ENCODE data around the gene MICA. TPM values are rescaled to one million over a fixed set of nuclear protein-coding genes. Genes with fewer than 3 reads are reported as not detected.
A peak's percentile ranks its signal among the peaks of the same experiment; 100 is the strongest.

The MICA gene
- total and polyA plus RNA-seq, 4 donors, result 3.2 to 9.1 (median 4.2) TPM

DNA sequence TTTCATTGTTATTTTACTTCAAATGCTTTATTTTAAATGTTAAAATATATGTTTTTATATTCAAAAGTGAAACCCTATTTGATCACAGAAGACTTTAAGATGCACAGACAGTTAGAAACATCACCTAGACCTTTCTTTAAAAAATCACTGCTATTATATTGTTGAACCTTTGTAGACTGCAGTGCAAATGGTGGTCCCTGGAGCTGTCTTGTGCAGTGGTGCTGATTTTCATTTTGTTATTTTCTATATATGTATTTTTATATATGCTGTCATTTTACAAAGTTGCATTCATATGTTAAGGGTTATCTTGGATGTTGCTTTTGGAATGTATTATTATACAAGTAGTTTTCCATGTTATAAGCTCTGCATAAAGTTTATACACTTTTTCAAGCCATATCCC, 27.7 kb upstream of the MICA start (continued):
- TF ChIP-seq, protein P1, sequence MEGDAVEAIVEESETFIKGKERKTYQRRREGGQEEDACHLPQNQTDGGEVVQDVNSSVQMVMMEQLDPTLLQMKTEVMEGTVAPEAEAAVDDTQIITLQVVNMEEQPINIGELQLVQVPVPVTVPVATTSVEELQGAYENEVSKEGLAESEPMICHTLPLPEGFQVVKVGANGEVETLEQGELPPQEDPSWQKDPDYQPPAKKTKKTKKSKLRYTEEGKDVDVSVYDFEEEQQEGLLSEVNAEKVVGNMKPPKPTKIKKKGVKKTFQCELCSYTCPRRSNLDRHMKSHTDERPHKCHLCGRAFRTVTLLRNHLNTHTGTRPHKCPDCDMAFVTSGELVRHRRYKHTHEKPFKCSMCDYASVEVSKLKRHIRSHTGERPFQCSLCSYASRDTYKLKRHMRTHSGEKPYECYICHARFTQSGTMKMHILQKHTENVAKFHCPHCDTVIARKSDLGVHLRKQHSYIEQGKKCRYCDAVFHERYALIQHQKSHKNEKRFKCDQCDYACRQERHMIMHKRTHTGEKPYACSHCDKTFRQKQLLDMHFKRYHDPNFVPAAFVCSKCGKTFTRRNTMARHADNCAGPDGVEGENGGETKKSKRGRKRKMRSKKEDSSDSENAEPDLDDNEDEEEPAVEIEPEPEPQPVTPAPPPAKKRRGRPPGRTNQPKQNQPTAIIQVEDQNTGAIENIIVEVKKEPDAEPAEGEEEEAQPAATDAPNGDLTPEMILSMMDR (IDR thresholded peaks at IDR 0.05; ENCODE audit: low read depth, low read length, missing input control), result no peak

DNA sequence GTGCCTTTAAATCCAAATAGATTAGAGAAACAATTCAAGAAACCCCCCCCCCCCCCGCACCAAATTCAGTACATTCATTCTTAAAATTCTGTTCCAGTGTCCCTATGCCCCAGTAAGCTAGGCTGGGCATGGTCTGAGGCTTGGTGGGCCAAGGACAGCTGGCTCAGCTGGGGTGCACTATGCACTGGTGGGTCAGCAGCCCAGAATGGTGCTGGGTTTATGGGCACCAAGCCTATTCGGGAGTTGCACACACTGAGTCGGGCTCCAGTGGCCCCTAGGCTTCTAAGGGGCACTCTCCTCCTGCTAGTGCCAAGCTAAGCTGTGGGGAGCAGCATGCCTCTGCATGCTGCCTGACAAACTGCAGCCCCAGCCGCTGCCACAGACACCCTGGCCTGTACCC, 26.4 kb upstream of the MICA start:
- DNase-seq (ENCODE audit: low spot score), result no peak
- no peak overlapping the region for H3K27ac ChIP-seq (ENCODE audit: low read depth in 1 of 2, low read length in 2 of 2)
- 32% methylated on average over 4 of the region's 4 CpGs for WGBS

DNA sequence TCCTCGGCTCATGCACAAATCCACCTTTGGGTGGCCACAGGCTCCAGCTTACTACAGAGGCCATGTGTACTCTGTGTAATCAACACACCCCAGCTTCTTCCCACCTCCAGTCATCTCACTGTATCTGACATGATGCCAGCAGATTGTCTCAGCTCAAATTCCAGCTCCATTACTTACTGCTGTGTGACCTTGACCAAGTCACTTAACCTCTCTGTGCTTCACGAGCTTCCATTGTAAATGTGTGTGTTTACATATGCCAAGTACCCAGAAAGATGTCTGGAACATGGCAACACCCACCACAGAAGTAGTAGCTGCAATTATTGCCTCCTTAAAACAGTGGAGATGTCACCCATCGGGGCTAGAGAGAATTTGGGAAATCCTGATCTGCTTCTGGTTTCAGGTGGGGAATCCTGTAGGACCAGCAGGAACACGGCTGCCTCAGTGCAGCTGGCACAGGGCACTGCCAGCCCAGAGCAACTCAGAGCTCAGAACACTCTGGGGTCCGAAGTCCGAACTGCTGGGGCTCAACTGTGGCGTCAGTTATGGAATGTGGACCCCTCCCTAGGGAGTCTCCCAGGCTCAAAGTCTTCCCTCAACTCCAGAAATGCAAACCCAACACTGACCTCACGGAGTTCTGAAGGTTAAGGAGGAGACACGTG, 25.2 kb upstream of the MICA start:
- Histone ChIP-seq H3K9me3 (ENCODE audit: control insufficient read depth in 4 of 4, low read length in 3 of 4) (no peaks in the 10 kb centered on the region), H3K36me3 (ENCODE audit: control insufficient read depth in 4 of 4, insufficient read depth in 3 of 4, low read depth in 1 of 4, low read length in 3 of 4) (no peaks in the 10 kb centered on the region), H3K9ac (ENCODE audit: low read depth in 1 of 2, low read length in 2 of 2) (no peak overlapping the region), H3K4me1 (ENCODE audit: control insufficient read depth in 4 of 4, insufficient read depth in 4 of 4, low read length in 3 of 4) (no peaks in the 10 kb centered on the region), H3K4me3 (ENCODE audit: low read depth in 1 of 3, low read length in 3 of 3) (no peak overlapping the region), H3K27ac (ENCODE audit: low read depth in 1 of 2, low read length in 2 of 2) (no peak overlapping the region), H3K27me3 (ENCODE audit: control insufficient read depth in 4 of 4, insufficient read depth in 4 of 4, low read length in 3 of 4) (no peaks in the 10 kb centered on the region)
- no peak for TF ChIP-seq NR2F2 (IDR thresholded peaks at IDR 0.05)
- TF ChIP-seq HNF4A (conservative IDR thresholded peaks at IDR 0.05), result peak in 1 of 2 donors; percentile 8
- no peak for DNase-seq (ENCODE audit: low spot score)
- WGBS, result 43% methylated on average over 9 of the region's 9 CpGs

More for the DNA sequence above, 26.4 kb upstream of the MICA start:
- Histone ChIP-seq H3K9ac (ENCODE audit: low read depth in 1 of 2, low read length in 2 of 2) (no peak overlapping the region), H3K4me3 (ENCODE audit: low read depth in 1 of 3, low read length in 3 of 3) (no peak overlapping the region), H3K36me3 (ENCODE audit: control insufficient read depth in 4 of 4, insufficient read depth in 3 of 4, low read depth in 1 of 4, low read length in 3 of 4) (no peaks in the 10 kb centered on the region), H3K27me3 (ENCODE audit: control insufficient read depth in 4 of 4, insufficient read depth in 4 of 4, low read length in 3 of 4) (no peaks in the 10 kb centered on the region), H3K9me3 (ENCODE audit: control insufficient read depth in 4 of 4, low read length in 3 of 4) (no peaks in the 10 kb centered on the region), H3K4me1 (ENCODE audit: control insufficient read depth in 4 of 4, insufficient read depth in 4 of 4, low read length in 3 of 4) (no peaks in the 10 kb centered on the region)
- no peak for TF ChIP-seq FOXA1 (IDR thresholded peaks at IDR 0.05)
- TF ChIP-seq, protein P2, sequence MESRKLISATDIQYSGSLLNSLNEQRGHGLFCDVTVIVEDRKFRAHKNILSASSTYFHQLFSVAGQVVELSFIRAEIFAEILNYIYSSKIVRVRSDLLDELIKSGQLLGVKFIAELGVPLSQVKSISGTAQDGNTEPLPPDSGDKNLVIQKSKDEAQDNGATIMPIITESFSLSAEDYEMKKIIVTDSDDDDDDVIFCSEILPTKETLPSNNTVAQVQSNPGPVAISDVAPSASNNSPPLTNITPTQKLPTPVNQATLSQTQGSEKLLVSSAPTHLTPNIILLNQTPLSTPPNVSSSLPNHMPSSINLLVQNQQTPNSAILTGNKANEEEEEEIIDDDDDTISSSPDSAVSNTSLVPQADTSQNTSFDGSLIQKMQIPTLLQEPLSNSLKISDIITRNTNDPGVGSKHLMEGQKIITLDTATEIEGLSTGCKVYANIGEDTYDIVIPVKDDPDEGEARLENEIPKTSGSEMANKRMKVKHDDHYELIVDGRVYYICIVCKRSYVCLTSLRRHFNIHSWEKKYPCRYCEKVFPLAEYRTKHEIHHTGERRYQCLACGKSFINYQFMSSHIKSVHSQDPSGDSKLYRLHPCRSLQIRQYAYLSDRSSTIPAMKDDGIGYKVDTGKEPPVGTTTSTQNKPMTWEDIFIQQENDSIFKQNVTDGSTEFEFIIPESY (IDR thresholded peaks at IDR 0.05), result no peak
- no peak for TF ChIP-seq FOXA2 (IDR thresholded peaks at IDR 0.05)
- no peak for TF ChIP-seq RXRA (IDR thresholded peaks at IDR 0.05)

DNA sequence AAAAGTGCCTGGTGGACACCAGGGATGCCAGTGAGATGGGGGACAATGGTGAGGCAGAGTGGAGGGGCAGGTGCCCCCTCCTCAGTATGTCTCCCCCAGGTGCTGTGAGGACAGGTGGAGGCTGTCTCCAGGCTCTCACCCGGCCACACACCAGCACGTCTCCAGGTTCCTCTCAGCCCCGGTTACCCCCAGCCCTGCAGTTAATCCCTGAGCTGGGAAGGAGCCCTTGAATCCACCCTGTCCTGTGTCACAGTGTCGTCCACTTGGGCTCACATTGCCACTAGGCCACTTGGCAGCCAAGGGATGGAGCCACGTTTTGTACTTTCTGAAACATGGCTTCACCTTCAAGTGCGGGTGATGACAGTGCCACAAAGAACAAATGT, 24.7 kb upstream of the MICA start:
- H3K27ac ChIP-seq (ENCODE audit: low read depth in 1 of 2, low read length in 2 of 2), result no peak overlapping the region
- H3K4me3 ChIP-seq (ENCODE audit: low read depth in 1 of 3, low read length in 3 of 3), result no peak overlapping the region
- no peaks in the 10 kb centered on the region for H3K36me3 ChIP-seq (ENCODE audit: control insufficient read depth in 4 of 4, insufficient read depth in 3 of 4, low read depth in 1 of 4, low read length in 3 of 4)
- no peaks in the 10 kb centered on the region for H3K9me3 ChIP-seq (ENCODE audit: control insufficient read depth in 4 of 4, low read length in 3 of 4)
- no peak overlapping the region for H3K9ac ChIP-seq (ENCODE audit: low read depth in 1 of 2, low read length in 2 of 2)
- H3K27me3 ChIP-seq (ENCODE audit: control insufficient read depth in 4 of 4, insufficient read depth in 4 of 4, low read length in 3 of 4), result no peaks in the 10 kb centered on the region
- TF ChIP-seq RXRA (IDR thresholded peaks at IDR 0.05), result no peak
- TF ChIP-seq HNF4A (conservative IDR thresholded peaks at IDR 0.05), result peak in 1 of 2 donors; percentile 2
- H3K4me1 ChIP-seq (ENCODE audit: control insufficient read depth in 4 of 4, insufficient read depth in 4 of 4, low read length in 3 of 4), result no peaks in the 10 kb centered on the region
- 69% methylated on average over 6 of the region's 6 CpGs for WGBS
- no peak for DNase-seq (ENCODE audit: low spot score)

All from liver (tissue), 9 donors.